Peyer's patch (tissue), 4 donors: ENCODE results near the gene SERBP1. TPM values are rescaled to one million over a fixed set of nuclear protein-coding genes. Genes with fewer than 3 reads are reported as not detected.
"Not testable (repeated sequence)": the region's sequence is repeated elsewhere in the genome, so short reads cannot be mapped to it uniquely, and the experiment has no call there.

Source experiments
- DNase-seq, 3 donors: peaks; one replicate each; pipeline ENCODE4 v3.0.0-alpha.2; 2017 to 2019
- H3K27ac ChIP-seq, 4 donors: fragments of 200-600 bp; sonication (generic); one replicate each; pipeline ENCODE4 v1.5.1; 2016 to 2019
- H3K27me3 ChIP-seq, 2 donors: fragments of 200-600 bp; sonication (generic); one replicate each; pipeline ENCODE4 v1.5.1; 2019
- H3K36me3 ChIP-seq, 3 donors: fragments of 200-600 bp; sonication (generic); one replicate each; pipeline ENCODE4 v1.5.1; 2016 to 2019
- H3K4me1 ChIP-seq, 4 donors: fragments of 200-600 bp; sonication (generic); one replicate each; pipeline ENCODE4 v1.5.1; 2016 to 2019
- H3K4me3 ChIP-seq, 4 donors: fragments of 200-600 bp; sonication (generic); 1 replicate in 3 of 4; 2 replicates in 1 of 4; pipeline ENCODE4 v1.5.1; 2016 to 2019; ENCODE audit warnings: mild to moderate bottlenecking in 1 of 4
- H3K9me3 ChIP-seq, 4 donors: fragments of 200-600 bp; sonication (generic); one replicate each; pipeline ENCODE4 v1.5.1; 2016 to 2019; ENCODE audit warnings: mild to moderate bottlenecking in 1 of 4
- CTCF ChIP-seq, 6 experiments: fragments of 450-650 bp in 4 of 6; fragments of 200-600 bp in 2 of 6; sonication (generic) in 1 of 6; IDR thresholded peaks; one replicate each; pipeline ENCODE4 v1.5.1; 2017 to 2019; ENCODE audit warnings: antibody characterized with exemption in 6 of 6, mild to moderate bottlenecking in 3 of 6, moderate library complexity in 1 of 6
- POLR2A ChIP-seq, 2 donors: fragments of 450-650 bp; IDR thresholded peaks; one replicate each; pipeline ENCODE4 v1.5.1; 2017; ENCODE audit warnings: antibody characterized with exemption in 2 of 2, mild to moderate bottlenecking in 2 of 2, moderate library complexity in 2 of 2
- total RNA-seq, 4 donors: library from RNA; depleted of rRNA; stranded (reverse); fragments of >200 nt; gene quantifications; one replicate each; pipeline ENCODE4 v1.1.0, GENCODE V29; 2016

SERBP1 gene
- total RNA-seq, 4 donors from 2014 or later, result 99.5 to 171 (median 103) TPM

- H3K9me3 ChIP-seq, result no peaks in the 10 kb centered on the region
- H3K36me3 ChIP-seq, result no peaks in the 10 kb centered on the region
- no peak for DNase-seq
- no peak for TF ChIP-seq POLR2A (IDR thresholded peaks at IDR 0.05)
- TF ChIP-seq CTCF (IDR thresholded peaks at IDR 0.05), result no peak
- H3K4me3 ChIP-seq, result no peak overlapping the region
- no peak overlapping the region for H3K27ac ChIP-seq
- no peaks in the 10 kb centered on the region for H3K4me1 ChIP-seq
- H3K27me3 ChIP-seq, result no peaks in the 10 kb centered on the region
Measured at GRCh38 chr1:67404212-67404620, 26.0 kb downstream of the SERBP1 start.

DNA sequence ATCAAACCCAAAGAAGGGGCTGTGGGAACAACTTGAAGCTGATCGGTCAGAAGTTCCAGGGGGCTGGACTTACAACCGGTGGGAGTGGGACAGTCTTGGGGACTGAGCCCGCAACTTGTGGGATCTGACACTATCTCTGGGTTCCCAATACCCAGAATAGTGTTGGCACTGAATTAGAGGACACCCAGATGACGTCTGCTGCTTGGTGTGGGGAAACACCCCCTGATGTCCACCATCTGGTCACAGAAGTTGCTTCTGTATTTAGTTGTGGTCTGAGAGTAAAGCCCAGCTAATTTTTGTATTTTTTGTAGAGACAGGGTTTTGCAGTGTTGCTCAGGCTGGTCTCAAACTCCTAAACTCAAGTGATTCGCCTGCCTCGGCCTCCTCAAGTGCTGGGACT is 28.8 kb downstream of the SERBP1 start:
- H3K27ac ChIP-seq, result no peak overlapping the region
- no peaks in the 10 kb centered on the region for H3K4me1 ChIP-seq
- no peaks in the 10 kb centered on the region for H3K9me3 ChIP-seq
- no peak for TF ChIP-seq POLR2A (IDR thresholded peaks at IDR 0.05)
- TF ChIP-seq CTCF (IDR thresholded peaks at IDR 0.05), result no peak
- no peak for DNase-seq
- H3K36me3 ChIP-seq, result no peaks in the 10 kb centered on the region
- no peak overlapping the region for H3K4me3 ChIP-seq
- no peaks in the 10 kb centered on the region for H3K27me3 ChIP-seq

GRCh38 chr1:67400029-67400786 is 30.0 kb downstream of the SERBP1 start:
- not testable (repeated sequence) for H3K27me3 ChIP-seq, H3K9me3 ChIP-seq, H3K4me3 ChIP-seq, DNase-seq, H3K27ac ChIP-seq, H3K4me1 ChIP-seq, H3K36me3 ChIP-seq

- no peak for DNase-seq
- H3K4me1 ChIP-seq, result no peaks in the 10 kb centered on the region
- no peak for TF ChIP-seq CTCF (IDR thresholded peaks at IDR 0.05)
- TF ChIP-seq POLR2A (IDR thresholded peaks at IDR 0.05), result no peak
Measured at GRCh38 chr1:67399199-67399993, 30.8 kb downstream of the SERBP1 start.

GRCh38 chr1:67394548-67394947 is 35.7 kb downstream of the SERBP1 start:
- H3K4me3 ChIP-seq, result no peak overlapping the region
- no peaks in the 10 kb centered on the region for H3K27me3 ChIP-seq
- H3K9me3 ChIP-seq, result no peaks in the 10 kb centered on the region
- H3K27ac ChIP-seq, result no peak overlapping the region
- H3K4me1 ChIP-seq, result no peaks in the 10 kb centered on the region
- H3K36me3 ChIP-seq, result no peaks in the 10 kb centered on the region
- no peak for DNase-seq
- TF ChIP-seq CTCF (IDR thresholded peaks at IDR 0.05), result no peak
- TF ChIP-seq POLR2A (IDR thresholded peaks at IDR 0.05), result no peak

More at GRCh38 chr1:67399199-67399993, 30.8 kb downstream of the SERBP1 start:
- Histone ChIP-seq H3K27me3 (no peaks in the 10 kb centered on the region), H3K9me3 (no peaks in the 10 kb centered on the region), H3K4me3 (no peak overlapping the region), H3K27ac (no peak overlapping the region), H3K36me3 (no peaks in the 10 kb centered on the region)

GRCh38 chr1:67393737-67394136 is 36.5 kb downstream of the SERBP1 start:
- Histone ChIP-seq H3K4me3 (no peak overlapping the region), H3K9me3 (no peaks in the 10 kb centered on the region), H3K27ac (no peak overlapping the region), H3K27me3 (no peaks in the 10 kb centered on the region), H3K4me1 (no peaks in the 10 kb centered on the region), H3K36me3 (no peaks in the 10 kb centered on the region)
- no peak for TF ChIP-seq POLR2A (IDR thresholded peaks at IDR 0.05)
- TF ChIP-seq CTCF (IDR thresholded peaks at IDR 0.05), result no peak
- no peak for DNase-seq
